ENCODE results near the gene AHR.
"Not testable (repeated sequence)": the region's sequence is repeated elsewhere in the genome, so short reads cannot be mapped to it uniquely, and the experiment has no call there.

AHR gene

DNA sequence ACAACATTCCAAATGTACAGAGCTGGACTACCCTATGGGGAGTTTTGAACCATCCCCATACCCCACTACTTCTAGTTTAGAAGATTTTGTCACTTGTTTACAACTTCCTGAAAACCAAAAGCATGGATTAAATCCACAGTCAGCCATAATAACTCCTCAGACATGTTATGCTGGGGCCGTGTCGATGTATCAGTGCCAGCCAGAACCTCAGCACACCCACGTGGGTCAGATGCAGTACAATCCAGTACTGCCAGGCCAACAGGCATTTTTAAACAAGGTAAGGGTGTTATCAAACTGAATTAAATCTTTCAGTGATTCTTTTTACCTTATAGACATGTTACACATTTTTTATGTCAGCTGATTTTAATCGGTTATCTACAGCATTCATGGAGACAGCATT is 41.5 kb downstream of the AHR start:
- DNase-seq (ENCODE audit: low read depth): no peak

DNA sequence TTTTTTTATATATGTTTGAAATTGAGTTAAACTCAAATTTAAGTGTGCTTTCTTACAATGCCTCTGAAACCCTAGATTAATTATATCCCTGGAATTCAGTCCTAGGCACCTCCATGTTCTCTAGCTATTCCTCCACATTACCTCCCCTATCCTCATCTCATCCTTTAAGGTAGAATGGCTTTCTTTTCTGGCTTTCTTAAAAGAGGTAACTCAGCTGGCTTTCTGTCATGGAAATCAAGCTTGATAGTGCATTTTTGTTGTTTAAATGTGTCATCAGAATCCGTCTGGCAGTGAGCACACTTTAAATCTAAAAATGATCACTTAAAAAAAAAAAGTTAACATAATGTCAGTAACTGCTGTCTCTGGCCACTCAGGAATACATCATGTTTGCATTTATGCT is 42.2 kb downstream of the AHR start:
- no peak for DNase-seq (ENCODE audit: low read depth)

DNA sequence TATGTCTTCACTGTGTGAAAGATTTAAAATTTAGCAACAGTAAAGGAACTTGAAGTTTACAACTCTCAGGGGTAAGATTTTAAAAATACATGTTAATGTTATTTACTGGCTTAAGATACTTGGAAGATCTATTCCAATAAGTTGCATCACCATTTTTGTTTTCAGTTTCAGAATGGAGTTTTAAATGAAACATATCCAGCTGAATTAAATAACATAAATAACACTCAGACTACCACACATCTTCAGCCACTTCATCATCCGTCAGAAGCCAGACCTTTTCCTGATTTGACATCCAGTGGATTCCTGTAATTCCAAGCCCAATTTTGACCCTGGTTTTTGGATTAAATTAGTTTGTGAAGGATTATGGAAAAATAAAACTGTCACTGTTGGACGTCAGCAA is 44.3 kb downstream of the AHR start:
- DNase-seq (ENCODE audit: low read depth): no peak

DNA sequence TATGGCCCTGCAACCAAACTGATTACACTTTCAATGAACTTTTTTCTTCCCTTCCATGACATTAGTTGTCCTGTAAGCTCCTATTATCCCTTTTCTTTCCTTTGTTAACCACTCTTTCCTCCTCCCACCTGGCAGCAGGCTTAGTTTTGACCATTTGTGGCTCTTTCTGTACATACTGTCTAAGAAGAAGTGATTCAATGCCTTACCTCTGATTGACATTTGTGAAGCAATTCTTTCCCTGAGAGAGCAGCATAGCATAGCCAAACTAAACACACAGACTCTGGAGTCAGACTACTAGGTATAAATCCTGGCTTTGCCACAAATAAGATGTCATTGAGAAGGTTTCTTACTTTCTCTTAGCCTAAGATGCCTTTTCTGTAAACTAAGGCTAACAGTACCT is 48.9 kb downstream of the AHR start:
- DNase-seq (ENCODE audit: low read depth): no peak

DNA sequence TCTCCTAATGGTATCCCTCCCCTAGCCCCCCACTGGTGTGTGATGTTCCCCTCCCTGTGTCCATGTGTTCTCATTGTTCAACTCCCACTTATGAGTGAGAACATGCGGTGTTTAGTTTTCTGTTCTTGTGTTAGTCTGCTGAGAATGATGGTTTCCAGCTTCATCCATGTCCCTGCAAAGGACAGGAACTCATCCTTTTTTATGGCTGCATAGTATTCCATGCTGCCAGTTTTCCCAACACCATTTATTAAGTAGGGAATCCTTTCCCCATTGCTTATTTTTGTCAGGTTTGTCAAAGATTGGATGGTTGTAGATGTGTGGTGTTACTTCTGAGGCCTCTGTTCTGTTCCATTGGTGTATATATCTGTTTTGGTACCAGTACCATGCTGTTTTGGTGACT is 50.5 kb downstream of the AHR start:
- not testable (repeated sequence) for DNase-seq (ENCODE audit: low read depth)

DNA sequence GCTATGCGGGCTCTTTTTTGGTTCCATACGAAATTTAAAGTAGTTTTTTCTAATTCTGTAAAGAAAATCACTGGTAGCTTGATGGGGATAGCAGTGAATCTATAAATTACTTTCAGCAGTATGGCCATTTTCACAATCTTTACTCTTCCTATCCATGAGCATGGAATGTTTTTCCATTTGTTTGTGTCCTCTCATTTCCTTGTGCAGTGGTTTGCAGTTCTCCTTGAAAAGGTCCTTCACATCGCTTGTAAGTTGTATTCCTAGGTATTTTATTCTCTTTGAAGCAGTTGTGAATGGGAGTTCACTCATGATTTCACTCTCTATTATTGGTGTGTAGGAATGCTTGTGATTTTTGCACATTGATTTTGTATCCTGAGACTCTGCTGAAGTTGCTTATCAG is 51.9 kb downstream of the AHR start:
- not testable (repeated sequence) for DNase-seq (ENCODE audit: low read depth)

DNA sequence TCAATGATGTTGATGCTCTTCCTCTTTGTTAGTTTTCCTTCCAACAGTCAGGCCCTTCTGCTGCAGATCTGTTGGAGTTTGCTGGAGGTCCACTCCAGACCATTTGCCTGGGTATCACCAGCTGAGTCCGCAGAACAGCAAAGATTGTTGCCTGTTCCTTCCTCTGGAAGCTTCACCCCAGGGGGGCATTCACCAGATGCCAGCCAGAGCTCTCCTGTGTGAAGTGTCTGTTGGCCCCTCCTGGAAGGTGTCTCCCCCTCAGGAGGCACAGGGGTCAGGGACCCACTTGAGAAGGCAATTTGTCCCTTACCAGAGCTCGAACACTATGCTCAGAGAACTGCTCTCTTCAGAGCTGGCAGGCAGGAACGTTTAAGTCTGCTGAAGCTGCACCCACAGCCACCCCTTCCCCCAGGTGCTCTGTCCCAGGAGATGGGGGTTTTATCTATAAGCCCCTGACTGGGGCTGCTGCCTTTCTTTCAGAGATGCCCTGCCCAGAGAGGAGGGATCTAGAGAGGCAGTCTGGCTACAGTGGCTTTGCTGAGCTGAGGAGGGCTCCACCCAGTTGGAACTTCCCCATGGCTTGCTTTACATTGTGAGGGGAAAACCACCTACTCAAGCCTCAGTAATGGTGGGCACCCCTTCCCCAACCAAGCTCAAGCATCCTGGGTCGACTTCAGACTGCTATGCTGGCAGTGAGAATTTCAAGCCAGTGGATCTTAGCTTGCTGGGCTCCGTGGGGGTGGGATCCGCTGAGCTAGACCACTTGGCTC is 55.4 kb downstream of the AHR start:
- not testable (repeated sequence) for DNase-seq (ENCODE audit: low read depth)

DNA sequence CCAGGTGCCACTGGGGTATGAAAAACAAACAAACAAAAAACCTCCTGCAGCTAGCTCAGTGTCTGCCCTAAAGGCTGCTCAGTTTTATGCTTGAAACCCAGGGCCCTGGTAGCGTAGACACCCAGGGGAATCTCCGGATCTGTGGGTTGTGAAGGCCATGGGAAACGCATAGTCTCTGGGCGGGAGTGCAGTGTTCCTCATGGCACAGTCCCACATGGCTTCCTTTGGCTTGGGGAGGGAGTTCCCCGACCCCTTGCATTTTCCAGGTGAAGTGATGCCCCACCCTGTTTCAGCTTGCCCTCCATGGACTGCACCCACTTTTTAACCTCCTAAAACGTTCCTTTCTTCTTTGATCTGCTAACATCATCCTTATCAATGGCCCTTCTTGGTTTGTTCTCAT is 56.0 kb downstream of the AHR start:
- DNase-seq (ENCODE audit: low read depth): no peak

DNA sequence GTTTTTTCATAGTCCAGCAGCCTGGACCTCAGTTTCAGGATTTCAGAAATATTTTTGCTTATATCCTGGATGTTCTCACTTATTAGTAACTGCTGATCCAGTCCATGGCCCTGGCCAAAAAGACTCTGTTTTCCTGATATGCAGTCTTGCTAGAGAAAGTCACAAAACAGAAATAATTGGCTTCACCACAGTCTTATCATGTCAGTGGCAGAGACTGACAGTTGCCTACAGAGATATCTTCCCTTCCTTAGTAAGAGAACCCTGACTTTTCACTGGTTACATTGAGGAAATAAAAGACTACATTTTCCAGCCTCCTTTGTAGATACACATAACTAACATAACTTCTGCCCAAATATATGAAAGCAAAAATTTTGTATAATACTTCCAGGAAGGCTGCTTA is 56.6 kb downstream of the AHR start:
- DNase-seq (ENCODE audit: low read depth): no peak

DNA sequence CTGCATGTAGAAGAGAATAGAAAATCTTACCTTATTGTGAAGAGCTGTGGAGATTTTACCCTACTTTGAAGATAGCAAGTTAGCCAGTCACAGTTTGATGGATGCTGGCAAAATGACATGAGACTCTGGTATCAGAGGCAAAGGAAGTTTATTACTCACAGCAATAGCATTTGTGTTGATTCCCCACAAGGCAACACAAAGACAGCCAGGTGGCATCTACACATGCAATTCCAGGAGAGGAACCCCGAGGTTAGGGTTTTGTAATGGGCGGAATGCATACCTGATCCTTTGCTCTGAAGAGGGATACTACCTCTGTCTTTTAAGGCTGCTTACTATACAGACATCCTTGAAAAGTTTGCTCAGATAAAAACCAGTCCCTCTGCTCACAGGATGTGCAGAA is 59.5 kb downstream of the AHR start:
- DNase-seq (ENCODE audit: low read depth): no peak

DNA sequence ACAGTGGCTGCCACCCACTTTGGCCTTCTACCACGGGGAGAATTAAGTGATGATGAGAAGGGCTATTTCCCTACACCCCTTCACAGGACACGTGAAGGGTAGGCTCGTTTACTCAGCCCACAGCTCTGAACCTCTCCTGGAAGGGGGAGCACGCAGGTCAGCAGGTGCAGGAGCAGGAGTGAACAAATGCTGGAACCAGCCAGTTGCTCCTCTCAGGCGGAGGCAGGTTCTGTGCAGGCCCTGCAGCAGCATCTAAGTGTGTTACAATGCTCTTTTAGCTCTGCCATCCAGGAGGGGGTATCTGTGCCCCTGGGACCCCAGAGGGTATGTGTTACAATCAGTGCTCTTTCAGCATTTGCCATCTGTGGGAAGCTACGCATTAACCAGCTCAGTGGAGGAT is 61.2 kb downstream of the AHR start:
- DNase-seq (ENCODE audit: low read depth): no peak

DNA sequence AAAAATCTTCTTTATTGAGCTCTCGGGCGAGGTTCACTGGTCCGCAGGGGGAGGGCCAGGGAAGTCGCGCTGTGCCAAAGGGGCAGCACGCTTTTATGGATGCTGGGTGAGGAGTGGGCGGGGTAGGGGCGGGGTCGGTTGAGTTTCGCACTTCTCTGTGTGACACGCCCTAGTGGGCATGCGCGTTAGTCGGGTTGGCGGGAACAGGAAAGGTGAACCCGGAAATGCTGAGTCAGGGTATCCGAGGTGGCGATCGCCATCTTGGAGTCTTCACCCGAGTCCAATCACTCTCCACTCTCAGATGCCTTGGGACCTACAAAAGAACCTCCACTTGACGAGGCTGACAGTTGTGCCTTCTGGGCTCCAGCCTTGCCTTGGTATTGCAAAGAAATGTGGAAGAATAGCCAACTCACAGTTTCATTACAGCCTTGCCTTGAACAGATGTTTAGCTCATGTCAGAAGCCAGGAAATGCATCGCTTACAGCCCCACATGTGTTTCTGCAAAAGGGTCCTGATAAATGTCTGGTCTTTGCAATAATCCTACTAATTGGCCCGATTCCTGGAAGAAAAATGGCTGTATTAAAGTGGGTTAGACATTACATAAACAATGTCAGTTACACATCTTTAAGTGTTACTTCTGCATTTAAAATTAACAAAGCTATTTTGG is 64.1 kb downstream of the AHR start:
- no peak for DNase-seq (ENCODE audit: low read depth)

DNA sequence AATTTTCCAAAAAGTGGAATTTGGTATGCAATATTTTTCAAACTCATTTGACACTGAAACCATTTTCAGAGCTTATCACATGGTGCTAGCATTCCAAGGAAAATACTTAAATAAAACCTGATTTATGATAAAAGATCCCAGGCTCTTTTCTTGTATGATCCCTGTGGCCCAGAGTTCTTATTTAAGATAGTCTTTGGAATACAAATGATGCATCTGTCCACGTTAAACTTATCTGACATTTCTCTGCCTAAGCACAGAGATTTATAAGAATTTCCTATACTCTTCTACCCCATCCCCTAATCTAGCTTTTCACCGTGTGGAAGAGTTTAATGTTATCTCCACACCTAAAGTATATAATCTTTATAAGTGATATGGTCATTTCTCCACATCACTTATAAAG is 66.2 kb downstream of the AHR start:
- no peak for DNase-seq (ENCODE audit: low read depth)

DNA sequence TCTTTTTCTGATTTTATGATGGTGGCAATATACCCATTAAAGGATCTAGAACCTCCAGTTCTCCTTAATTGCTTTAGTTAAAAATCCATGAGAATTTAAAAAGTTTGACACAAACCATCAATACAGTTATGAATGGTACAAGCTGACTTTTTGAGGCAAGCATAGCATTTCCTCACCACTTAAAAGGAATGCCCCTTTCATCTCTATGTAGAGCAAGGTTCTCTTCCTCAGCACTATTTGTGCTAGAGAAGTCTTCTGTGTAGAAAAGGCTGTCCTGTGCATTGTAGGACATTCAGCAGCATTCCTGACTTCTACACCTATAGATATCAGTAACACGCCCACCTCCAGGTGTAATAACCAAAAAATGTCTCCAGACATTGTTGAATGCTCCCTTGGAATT is 67.3 kb downstream of the AHR start:
- DNase-seq (ENCODE audit: low read depth): no peak

DNA sequence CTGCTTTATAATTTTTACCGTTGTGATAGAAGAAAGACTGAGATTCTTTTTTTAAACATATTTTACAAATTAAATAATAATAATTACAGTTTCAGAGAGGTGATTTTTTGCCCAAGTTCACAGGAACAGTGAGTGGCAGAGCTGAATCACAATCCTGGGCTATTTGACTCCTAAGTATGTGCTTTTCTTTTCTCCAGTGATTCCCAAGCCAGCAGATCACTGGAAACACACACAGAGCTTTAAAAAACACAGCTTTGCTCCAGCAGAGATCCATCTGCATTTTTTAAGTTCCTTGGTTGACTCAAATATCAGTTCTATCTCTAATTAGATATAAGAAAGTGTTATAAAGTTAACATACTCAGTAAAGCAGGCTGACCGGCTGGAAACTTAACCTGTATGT is 69.0 kb downstream of the AHR start:
- DNase-seq (ENCODE audit: low read depth): no peak

DNA sequence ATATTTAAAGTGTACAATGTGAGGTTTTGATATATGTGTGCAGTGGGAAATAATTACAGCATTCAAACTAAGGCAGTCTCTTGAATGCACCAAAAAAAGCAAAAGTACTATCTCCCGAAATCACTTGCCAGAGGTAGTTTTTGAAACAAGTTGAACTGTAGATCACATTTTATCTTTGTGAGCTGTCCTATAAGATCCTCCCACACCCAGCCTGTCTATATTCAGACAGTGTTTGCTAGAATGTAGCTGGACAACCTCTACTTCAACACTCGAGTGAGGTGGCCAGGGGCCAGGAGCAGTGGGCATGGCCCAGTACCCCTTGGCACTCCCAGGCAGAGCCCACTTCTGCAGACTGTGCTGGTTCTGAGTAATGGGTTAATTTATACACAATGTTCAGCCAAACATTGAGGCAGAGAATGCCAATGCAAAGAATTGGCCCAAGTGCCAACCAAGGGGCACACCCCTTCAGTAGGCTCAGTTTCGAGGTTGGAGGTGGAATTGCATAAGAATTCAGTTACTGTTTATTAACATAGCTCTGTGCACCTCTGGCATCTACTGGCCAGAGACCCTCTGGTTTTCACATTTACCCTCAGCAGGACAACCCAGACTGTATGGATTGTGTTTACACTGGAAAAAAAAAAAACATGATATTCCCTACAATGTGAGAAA is 70.5 kb downstream of the AHR start:
- DNase-seq (ENCODE audit: low read depth): no peak

DNA sequence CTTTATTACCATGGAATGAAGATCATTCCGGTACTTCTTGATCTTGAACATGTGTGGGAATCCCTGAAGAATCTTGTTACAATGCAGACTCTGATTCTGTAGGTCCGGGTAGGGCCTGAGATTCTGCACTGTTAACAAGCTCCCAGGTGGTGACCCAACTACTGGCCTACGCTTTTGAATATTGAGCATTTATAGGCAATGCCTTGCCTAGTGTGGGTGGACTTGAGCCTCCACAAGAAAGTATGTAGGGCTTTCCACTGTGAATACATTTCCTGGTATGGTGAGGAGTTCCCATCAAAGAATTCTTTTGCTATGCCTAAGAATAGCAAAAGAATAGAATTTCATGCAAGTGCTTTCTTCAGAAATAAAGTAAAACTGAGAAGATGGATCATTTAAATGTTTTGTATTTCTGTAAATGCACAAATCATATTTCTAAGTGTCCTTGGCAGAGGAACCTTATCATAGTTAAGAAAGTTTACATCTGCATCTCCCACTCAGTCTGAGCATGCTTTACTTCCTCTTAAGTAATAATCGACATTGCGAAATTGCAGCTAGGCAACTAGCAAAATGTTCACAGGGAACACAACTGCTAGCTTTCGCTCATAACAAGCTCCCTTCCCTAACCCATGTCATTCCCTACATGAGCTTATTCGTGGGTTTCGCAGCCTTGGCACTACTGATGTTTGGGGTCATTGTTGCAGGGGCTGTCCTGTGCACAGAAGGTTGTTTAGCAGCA is 71.4 kb downstream of the AHR start:
- DNase-seq (ENCODE audit: low read depth): no peak

DNA sequence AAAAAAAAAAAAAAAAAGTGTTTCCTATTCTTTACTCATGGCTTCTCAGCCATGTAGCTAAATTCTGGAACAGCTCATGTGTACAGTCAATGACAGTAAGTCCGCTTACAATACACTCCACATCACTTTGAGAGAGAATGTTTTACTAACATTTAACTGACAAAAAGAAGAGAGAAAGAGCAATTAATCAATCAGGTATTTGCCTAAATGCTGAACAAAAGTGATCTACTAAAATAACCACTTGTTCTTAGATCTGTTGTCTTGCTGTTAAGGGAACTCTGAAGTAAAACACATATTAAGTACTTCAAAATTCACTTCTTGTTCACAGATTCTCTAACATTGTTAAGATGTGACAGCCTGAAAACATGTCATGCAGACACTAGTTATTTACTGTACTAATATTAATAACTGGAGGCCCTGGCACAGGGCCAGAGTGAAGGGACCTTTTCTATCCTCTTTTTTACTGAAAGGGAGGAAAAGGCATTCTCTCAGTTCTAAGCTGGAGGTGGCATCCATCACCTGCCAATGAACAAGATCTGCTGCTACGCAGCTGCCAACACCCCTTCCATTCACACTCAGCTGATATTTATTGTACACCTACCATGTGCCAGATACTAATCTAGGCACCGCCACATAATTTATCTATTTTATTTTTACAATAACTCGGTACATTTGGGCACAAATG is 72.6 kb downstream of the AHR start:
- no peak for DNase-seq (ENCODE audit: low read depth)

DNA sequence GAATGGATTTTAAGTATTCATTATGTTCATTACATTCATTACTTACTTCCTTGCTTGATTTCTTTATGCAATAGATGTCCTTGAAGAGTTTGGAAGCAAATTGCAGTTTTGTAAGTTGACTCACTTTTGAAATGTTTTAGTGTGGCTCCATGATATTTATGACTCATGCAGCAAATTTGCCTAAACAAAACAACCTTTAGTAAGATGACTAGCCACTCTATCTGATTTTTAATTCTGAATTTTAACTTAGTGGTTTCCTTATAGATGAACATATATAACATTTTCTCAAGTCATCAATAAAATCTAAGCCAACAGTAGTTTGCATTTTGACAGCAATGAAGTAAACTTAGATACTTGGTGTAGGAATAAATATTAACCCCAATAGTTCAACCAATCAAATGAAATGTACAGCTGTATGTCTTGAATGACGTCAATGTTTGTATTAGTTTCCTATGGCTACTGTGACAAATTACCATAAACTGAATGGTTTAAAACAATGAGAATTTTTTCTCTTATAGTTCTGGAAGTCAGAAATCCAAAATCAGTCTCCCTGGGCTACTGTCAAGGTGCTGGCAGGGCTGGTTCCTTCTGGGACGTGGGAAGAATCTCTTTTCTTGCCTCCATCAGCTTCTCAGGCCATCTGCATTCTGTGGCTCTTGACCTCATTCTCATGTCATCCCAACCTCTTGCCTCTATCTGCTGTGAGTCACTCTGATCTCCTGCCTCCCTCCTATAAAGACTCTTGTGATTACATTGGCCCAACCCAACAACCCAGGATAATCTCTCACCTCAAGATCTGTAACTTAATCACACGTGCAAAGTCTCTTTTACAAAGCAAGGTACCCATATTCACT is 73.4 kb downstream of the AHR start:
- no peak for DNase-seq (ENCODE audit: low read depth)

DNA sequence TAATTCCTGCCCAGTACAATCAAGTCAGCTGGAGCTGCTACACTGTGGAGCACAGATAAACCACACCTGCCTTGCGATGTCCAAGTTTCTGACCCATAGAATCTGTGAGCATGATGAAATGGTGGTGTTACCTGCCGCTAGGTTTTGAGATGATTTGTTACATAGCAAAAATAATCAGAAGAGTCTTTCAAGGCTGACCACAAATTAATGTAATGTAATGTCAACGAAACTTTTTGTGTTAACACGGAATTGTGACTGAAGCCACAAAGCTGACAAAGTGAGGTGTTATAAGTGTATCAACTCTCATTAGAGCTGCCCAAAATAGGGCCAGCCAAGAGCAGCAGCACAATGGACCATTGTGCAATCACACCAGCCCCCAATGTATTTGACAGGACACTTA is 75.7 kb downstream of the AHR start:
- no peak for DNase-seq (ENCODE audit: low read depth)

DNA sequence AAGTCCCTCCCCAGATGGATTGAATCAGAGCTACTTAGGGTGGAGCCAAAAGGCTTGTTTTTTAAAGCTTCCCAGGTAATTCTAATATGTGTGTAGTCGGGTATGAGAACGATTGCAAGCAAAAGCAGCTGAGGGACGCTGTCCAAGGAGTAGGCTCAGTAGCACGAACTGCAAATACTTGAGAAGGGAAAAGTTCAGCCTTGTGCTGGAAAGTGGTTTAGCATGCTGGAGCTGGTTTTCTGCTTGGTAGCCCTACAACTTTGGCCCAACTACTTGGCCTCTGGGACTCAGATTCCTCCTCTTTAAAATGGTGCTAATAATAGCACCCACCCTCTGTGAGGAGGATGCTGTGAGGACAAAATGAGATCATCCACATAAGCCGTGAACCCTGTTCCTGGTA is 76.2 kb downstream of the AHR start:
- no peak for DNase-seq (ENCODE audit: low read depth)
